Measurements from ENCODE around the gene DEFB114.

GRCh38 chr6:49949062-49949461 lies 14.9 kb downstream of the DEFB114 start:
- no peak for TF ChIP-seq POLR2A (IDR thresholded peaks at IDR 0.05)
- no peak for TF ChIP-seq CTCF (IDR thresholded peaks at IDR 0.05)
